ENCODE data around the gene PREP.
"Not testable (repeated sequence)": the region's sequence is repeated elsewhere in the genome, so short reads cannot be mapped to it uniquely, and the experiment has no call there.

The PREP gene

DNA sequence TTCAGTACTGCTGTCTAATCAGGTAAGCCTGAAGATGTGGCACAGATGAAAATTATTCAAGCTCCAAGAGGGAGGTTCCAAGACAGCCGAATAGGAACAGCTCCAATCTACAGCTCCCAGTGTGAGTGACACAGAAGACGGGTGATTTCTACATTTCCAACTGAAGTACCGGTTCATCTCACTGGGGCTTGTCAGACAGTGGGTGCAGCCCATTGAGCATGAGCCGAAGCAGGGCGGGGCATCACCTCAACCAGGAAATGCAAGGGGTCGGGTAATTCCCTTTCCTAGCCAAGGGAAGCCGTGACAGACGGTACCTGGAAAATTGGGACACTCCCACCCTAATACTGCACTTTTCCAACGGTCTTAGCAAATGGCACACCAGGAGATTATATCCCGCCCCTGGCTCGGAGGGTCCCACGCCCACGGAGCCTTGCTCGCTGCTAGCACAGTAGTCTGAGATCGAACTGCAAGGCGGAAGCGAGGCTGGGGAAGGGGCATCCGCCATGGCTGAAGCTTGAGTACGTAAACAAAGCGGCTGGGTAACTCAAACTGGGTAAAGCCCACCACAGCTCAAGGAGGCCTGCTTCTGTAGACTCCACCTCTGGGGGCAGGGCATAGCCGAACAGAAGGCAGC is 64.4 kb downstream of the PREP start:
- not testable (repeated sequence) for DNase-seq

DNA sequence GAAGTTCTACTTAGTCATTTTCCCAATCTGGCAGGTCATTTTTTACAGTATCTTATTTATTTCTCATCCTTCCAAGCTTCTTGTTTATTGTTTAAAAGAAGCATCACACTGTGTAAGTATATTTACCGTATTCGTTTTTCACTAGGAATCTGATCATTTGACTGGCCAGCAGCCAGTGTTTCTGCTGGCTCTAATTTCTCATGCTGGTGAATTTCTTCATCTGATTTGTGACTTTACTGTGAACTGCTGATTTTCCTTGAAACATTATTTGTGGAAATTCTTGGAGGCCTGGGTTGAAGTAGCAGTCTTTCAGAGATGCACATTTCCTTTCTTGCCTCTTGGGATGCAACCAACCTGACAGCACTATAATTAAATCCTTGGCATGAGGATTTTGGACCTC is 65.9 kb downstream of the PREP start:
- DNase-seq: no peak

DNA sequence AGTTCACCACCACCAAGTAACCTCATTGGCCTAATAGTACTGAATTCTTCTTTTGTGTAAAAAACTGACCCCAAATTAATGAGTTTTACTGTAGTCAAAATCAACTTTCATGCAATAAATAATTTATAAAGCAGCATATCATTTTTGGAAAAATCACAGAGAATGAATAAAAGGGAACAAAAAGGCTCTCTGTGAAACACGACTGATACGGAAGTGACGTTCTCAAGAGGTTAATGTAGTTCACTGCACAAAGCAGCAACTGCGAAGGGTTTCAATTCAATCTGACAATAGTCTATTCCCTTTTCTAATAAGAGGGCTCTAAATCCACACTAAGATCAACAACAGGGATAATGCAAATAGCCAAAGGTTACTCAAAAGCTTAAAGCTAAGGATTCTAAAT is 70.3 kb downstream of the PREP start:
- no peak for DNase-seq

DNA sequence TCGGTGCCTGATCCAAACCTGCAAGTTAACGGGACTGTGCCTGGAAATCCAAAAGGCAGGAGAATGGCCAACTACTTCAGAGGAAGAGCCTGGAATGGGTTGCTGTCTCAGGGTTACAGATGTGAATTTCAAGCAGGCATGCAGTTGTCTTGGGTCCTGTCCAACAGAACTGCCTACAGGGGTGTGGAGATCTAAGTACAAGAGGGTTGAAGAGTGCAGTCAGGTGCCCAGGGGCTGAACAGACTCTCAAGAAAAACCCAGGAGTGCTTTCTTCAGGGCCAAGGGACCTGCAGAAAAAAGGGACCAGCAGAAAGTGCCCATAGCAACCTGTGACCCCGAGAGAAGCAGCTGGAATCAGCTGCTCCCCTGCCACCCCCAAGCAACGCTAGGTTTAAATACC is 71.0 kb downstream of the PREP start:
- DNase-seq: no peak

DNA sequence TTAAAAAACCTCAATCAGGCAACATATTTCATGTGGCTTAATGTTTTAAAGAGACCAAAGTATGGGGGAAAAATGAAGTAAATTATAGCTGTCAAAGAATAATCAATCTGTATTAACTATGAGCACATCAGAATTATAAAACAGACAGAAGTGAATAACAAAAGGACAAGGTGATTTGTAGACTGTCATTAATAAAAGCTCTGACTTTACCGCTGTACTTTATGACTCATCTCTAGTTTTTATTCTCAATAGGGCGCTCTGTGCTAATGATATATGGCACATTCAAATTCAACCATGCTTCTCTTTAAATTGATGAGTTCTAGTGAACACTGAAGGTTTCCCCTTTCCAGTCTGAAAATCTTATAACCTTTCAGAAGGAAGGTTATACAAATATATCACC is 72.0 kb downstream of the PREP start:
- DNase-seq: no peak

DNA sequence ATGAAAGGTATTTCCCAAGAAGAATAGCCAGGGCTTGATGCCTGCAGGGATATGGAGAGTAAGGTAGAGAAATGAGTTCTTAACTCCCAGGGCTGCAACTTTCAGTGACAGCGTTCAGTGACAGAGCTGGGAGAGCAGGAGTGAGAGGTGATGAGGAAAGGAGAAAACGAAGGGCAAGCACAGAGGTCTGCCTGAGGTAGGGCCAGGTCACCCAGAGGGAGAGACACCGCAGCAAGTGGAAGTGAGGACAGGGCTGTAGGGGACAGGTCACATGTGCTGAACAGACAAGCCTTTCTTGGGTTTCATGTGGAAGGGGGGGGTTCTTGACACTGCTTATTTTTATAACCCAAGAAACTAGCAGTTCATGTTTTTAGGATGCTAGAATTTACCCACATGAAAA is 72.5 kb downstream of the PREP start:
- DNase-seq: no peak

DNA sequence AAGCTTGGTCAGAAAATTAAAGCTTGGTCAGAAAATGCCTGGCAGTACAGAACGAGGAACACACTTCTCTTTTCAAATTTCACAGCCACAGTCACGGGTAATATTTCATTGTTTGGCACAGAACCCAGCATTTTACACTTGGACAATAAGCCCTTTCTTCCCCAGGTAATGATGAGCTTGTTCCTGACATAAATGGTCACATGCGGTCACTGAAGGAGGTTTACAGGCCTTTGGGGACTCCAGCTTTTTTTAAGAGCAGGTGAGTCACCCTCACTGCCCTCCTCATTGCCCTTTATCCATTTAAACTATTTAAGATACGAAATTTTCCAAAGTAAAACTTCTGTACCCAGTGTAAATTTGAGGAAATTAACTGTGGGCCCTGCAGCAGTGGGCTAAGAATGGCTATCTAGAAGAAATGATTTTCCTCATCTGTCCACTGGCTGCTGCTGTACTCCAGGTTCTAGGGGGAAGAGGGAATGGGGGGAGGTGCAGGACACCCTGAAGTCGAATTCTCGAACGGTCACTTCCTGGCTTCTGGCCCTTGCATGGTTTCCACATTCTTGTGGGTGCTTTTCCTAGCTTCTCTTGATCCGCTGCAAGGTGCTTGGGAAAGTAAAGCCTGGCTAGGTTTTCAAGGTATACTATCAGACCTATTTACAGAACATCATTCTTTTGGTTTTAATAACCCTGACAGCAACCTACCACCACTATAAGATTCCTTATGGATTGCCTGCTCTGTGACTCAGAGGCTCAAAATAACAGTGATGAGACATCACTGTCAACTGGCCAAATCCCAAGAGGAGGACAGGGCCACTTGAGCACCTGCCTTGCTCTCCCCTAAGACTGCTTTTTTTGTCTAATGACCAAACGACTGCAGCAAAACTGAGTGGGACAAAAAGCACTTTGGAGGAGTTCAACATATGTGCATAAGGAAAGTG is 75.8 kb downstream of the PREP start:
- no peak for DNase-seq

DNA sequence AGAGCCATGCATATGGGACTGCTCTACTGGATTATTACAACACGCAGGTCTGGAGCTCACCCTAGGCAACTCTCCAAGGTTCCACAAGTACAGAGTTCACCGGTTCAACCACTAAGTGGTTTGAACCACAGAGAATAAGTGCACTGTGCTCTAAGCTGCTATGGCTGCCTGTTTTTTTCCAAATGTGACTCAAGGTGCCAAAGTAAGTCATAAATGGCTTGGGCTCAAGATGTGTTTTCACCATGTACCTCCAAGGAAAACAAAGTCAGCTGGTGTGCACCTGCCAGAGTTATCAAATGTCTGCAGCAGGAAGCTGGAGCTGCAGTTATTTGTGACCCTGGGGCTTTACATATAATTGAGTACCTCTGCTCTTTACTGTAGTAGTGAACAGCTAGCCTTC is 76.7 kb downstream of the PREP start:
- no peak for DNase-seq

DNA sequence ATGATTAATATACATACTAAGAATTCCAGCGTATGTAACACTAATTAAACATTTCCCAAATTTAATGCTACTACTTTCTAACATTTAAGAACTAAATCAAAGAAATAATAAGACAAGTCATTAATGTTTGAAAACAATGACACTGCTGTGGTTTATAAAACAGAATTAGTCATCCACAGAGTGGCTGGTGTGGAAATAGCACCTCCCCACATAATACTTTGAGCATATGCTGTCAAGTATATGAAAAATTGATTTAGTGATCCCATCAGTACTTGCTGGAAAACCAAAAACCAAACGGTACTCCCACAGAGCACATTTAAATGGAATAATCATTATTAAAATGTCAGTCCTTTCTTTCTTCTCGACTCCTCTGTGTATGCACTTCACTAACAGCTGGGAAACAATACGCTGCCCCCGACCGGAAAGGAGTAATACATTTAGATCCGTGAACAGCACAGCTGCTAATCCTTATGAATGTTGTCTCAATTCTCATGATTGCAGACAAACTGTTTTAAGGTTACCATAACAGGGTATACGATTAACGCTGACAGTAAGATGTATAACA is 78.4 kb downstream of the PREP start:
- no peak for DNase-seq

DNA sequence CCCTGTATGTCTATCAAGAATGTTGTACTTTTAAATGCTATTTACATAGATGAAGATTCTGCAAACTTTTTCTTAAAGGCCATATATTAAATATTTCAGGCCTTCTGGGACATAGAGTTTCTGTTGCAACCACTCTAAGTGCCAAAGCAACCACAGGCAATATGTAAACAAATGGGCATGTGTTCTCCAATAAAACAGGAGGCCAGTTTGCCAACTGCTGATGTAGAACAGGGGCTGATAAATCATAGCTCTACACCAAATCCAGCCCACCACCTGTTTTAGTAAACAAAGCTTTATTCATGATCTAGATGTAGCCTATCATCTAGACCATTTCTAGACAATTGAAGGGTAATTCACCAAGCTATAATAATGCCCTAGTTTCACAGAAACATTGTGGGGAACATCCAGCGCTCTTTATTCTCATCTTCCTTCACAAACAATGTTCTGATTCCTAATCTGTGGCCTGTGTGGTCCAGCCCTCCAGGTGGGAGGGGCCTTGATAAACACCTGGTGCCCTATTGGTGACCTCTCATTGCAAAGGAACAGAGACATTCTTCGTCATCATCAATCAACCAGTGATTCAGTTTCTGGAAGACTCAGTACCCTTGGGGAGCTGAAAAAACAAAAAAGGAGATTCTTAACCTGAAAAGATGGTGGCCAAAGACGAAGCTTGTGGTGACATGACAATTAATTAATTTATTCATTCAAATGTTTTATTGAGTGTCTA is 80.2 kb downstream of the PREP start:
- no peak for DNase-seq

DNA sequence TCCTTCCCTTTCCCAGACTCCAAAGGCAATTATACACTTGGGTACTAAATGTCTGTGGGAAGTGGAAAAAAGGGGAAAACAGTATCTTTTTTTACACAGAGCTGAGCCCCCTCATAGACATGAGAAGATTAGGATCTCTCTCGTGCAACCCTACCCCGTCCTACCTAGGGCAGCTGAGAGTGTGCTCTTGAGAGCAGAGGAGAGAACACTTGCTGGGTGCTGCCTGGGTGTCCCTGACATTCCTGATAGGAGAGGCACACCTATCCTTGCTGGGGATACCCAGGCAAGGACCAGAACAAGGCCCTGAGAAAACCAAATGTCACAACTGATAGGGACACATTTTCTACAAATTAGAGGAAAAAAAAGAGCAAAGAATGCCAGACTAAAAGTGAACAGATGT is 81.2 kb downstream of the PREP start:
- no peak for DNase-seq

DNA sequence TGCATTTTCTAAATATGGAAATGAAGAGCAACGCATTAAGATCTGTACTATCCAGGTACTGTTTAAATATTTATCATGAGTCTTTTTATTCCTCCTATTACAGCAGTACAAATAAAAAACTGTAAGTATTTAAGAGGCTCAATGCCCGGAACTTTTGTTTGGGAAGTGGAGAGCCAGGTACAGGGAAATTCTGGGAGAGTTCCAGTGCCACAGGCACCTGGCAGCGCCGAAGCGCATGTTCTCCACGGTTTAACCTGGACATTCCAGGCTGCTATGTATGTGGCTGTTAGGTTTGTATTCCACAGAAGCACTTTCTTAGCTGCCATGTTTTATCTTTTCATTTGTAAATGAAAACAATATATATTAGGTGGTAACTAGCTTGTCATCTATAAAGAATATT is 81.7 kb downstream of the PREP start:
- DNase-seq: no peak

DNA sequence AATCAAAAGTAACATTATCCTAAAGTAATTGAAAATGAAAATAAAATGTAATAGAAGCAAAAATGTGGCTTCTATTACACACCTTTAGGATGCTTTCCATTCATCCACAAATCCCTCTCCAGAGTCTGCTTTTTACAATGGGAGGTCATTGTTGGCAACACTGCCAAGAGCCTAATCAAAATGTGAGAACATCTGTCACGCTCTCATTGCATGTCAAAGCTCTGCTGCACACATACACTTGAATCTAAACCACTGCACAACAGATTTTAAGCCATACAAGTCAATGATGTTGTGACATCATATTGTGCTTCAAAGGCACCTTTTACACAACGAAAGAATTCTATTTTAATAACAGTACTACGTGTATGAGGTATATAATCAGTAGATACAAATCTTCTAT is 82.1 kb downstream of the PREP start:
- DNase-seq: no peak

DNA sequence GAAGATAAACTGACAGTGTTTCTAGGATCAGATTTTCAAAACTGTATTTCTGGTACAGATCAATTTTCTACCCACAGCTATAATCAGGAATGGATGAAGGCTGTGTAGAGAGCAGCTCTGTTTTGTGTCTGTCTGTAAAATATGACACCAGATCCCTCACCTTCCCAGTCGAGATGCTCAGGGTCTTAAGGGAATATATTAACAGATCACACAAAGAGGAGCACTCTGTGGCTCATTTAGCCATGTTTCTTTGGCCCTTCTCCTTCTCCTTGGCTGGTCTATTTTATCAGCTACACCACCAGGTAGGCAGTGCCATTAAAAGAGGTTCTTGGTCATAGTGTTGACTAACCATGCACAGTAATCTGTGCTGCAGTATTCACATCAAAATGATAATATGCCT is 82.6 kb downstream of the PREP start:
- DNase-seq: no peak

DNA sequence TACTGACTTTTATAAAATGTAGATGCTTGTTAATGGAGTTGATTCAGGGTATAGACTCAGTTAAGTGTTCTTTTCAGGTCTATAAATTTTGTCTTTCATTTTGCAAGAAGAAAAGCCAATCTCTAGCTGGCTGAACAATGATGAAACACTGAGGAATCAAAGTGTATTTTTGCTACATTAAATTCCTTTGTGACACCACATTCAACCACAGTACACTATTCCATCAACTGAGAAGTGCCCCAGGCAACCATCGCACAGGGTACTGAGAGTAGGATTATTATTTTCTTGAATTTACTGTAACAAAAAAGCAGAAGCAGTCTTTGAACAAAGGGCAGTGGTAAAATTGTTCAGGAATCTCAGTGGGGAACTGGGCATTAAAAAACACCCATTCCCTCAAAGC is 83.6 kb downstream of the PREP start:
- DNase-seq: no peak

DNA sequence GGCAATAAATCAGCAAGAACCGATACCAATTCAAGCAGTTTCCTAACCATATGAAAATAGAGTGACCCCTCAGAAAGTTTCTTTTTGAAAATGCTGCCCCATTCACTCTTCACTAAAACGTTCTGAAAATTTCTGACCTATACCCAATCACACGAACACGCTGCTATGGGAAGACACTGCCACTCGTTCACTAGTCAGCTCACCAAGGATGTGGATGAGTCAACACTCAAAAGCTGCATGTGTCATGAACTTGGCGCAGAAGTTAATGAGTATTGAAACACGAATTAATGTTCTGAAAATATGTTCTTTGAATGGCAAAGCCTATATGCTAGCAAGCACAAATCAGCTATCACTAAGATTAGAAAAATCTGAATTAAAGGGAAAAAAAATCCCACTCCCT is 84.2 kb downstream of the PREP start:
- DNase-seq: no peak

DNA sequence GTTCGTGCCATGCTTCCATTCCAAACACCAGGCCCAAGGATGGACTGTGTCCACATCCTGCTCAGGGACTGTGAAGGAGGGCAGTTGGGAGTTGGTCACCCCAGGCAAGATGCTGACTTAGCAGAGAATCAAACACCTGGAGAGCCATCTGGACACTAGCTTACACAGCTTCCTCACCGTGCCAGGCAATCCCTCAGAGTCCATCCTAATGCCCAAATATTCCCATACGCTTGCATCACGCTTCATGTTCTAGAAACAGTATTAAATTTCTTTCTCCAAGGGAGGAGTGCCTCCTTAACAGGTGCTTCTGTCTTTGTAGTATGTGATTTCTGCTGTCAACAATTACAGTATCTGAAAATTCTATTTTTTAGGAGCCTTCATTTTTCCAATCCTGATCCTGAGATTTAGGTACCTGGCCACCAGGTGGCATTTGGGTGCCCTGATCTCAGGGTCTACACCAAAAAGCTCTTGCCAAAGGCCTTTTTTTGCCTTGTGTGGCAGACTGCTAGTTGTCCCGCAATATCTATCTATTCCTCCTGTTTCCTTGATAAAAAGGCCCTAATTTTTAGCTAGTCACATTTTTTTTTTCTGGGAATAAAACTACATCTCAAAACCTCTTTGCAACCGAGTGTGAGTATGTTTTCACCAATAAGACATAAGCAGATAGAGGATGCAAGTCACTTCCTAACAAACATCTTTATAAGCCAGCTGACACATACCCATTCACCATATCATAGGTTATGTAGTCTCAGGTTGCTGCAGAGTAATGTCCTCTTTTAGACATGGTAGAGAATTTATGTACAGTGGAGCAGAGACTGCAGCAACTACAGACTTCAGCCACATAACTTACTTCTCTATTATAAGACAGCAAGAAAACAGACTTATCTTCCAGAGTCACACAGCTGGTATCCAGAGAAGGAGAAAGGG is 85.0 kb downstream of the PREP start:
- DNase-seq: no peak

DNA sequence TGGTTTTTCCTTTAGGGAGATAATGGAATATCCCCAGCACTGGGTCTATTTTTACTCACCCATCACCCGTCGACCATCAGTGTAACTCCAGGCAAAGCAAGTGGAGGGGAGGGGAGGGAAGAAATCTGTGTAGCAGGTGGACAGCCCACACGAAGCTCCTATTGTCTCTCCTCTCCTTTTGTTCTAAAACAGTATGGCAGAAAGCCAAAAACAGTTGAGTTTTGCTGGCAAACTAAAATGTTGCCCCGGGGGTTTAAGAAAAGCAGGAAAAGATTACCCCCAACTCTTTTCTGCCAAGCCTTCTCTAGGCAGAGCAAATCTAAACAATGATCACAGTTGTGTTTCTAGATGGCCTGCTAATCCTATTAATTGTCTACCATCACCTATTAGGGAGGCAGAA is 89.7 kb downstream of the PREP start:
- no peak for DNase-seq

DNA sequence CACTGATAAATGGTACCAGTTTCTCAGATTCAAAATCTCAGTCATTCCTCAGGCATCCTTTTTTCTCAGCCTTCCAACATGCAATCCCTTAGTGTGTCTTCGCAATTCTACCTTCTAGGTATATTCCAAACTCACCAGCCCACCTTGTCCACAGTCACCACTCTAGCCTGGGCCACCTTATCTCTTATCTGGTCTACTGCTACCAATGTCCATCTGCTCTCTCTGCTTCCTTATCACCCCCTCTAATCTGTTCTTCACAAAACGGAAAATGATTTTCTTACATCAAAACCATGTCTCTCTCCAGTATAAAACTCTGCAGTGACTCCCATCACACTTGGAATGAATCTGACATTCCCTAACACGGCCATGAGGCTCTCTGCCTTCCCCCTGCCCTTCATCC is 91.9 kb downstream of the PREP start:
- DNase-seq: no peak

DNA sequence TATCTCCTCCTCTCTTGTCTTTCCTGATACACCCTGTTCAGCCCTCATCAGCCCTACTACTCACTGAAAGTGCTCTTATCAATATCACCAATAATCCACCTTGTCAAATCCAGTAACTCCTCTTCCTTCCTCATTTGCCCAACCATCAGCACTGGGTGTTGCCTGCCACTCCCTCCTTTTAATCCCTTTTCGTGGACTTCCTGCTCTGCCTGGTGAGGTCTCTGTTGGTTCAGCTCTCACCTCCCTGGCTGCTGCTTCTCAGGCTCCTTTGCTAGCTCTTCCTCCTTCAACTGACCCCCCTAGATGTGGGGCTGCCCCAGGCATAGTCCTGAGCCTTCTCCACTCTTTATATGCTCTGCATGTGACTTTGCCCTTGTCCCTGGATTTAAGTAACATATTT is 92.5 kb downstream of the PREP start:
- DNase-seq: no peak

DNA sequence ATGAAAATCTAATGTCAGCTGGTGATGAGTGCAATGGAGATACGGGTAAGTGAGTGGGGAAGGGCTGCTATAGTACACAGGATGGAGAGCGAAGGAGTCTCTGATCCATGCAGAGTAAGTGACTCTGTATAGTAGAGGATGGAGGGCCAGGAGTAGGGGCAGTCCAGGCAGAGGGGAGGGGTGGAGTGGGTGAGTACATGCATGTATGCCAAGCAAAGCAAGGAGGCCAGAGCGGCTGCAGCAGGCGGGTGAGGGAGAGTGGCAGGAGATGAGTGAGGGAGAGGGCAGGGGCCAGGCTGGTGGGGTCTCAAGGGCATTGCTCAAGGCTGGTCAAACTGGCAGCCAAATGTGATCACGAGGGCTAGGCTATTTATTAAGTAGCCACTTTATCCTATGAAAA is 94.0 kb downstream of the PREP start:
- no peak for DNase-seq

DNA sequence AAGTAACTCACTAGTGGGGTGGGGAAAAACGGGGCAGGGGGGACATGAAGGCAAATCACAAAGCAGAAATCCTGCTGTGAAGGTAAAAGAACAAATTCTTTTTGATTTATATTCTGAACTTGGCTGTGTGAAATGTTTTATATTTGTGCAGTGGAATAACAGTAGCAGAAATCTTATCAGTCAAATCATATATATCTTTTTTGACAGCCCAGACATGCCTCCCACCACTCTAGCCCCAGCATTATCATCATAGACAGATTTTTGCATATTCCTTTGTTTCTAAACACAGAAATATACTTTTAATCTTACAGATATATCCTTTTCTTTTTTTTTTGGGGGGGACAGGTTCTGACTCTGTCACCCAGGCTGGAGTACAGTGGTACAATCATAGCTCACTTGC is 97.4 kb downstream of the PREP start:
- no peak for DNase-seq

DNA sequence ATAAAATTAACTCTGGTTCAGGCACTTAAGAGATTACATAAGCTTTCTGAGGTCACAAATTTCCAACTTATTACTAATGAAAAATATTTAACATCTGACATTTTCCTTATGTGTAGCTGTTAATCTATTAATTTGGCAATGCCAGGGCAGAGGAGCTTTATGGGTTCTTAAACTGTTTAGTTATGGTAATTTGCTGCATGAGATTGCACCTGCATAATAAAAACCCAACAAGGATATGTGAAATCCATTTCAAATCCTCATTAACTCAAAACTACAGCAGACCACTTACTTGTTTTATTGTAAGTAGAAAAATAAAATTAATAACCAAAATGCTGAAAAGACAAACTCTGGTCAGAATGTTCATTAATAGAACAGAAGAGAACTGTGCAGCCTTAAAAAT is 98.1 kb downstream of the PREP start:
- no peak for DNase-seq

Data from activated naive CD4-positive, alpha-beta T cell treated with anti-CD3 and anti-CD28 coated beads, Interleukin-2, amount 50 U/mL, for 16 hours (primary cell).